OCI-LY3 (cell line): ENCODE results near the gene TMEM163.

Experiments used
- H2AFZ ChIP-seq: fragments of 200-600, 300-600 bp; shearing (Covaris generic); 2 replicates; pipeline ENCODE4 v1.6.0; 2014; ENCODE audit warnings: antibody characterized with exemption, low read depth, low read length
- H3K27ac ChIP-seq: fragments of 200-600, 300-600 bp; sonication (generic); 2 replicates; pipeline ENCODE4 v1.5.1; 2014; ENCODE audit warnings: mild to moderate bottlenecking, low read length, moderate library complexity, mixed read lengths
- H3K27me3 ChIP-seq: fragments of 200-600, 300-600 bp; sonication (generic); 2 replicates; pipeline ENCODE4 v1.6.1; 2014; ENCODE audit warnings: low read depth, low read length, mixed read lengths
- H3K36me3 ChIP-seq: fragments of 200-600, 300-600 bp; sonication (generic); replicated peaks from 2 replicates; pipeline ENCODE3; 2014; ENCODE audit warnings: low read depth, low read length, mixed read lengths
- H3K4me1 ChIP-seq: fragments of 300-600, 200-600 bp; sonication (generic); 2 replicates; pipeline ENCODE4 v1.6.1; 2014; ENCODE audit warnings: low read length, mixed read lengths
- H3K4me2 ChIP-seq: fragments of 200-600, 300-600 bp; sonication (generic); 2 replicates; pipeline ENCODE4 v1.6.1; 2014; ENCODE audit warnings: low read length, mixed read lengths
- H3K4me3 ChIP-seq: fragments of 300-600, 200-600 bp; sonication (generic); 2 replicates; pipeline ENCODE4 v1.5.1; 2014; ENCODE audit warnings: antibody characterized with exemption, mild to moderate bottlenecking, low read length, moderate library complexity
- H3K79me2 ChIP-seq: fragments of 300-600, 200-600 bp; shearing (Covaris generic); 2 replicates; pipeline ENCODE4 v1.6.1; 2014; ENCODE audit warnings: mild to moderate bottlenecking, low read length, mixed read lengths
- H3K9ac ChIP-seq: fragments of 300-600, 200-600 bp; shearing (Covaris generic); 2 replicates; pipeline ENCODE4 v1.6.0; 2014; ENCODE audit warnings: mild to moderate bottlenecking, low read length, moderate library complexity
- H3K9me3 ChIP-seq: fragments of 200-600, 300-600 bp; shearing (Covaris generic); 2 replicates; pipeline ENCODE4 v1.6.1; 2014; ENCODE audit warnings: low read length, mixed read lengths; ENCODE audit not compliant: insufficient read depth
- H4K20me1 ChIP-seq: fragments of 200-600, 300-600 bp; sonication (generic); 2 replicates; pipeline ENCODE4 v1.6.1; 2016; ENCODE audit warnings: low read length, mixed read lengths; ENCODE audit not compliant: insufficient read depth
- EZH2phosphoT487 ChIP-seq: fragments of 200-600 bp; shearing (Covaris generic); IDR thresholded peaks from 2 replicates; pipeline ENCODE4 v1.6.1; 2018; ENCODE audit warnings: antibody characterized with exemption, mixed run types, low read depth
- TF ChIP-seq, protein P1 (sequence below): fragments of 200-600, 300-600 bp; sonication (generic); IDR thresholded peaks from 2 replicates; pipeline ENCODE4 v1.5.1; 2014; ENCODE audit warnings: antibody characterized with exemption, low read length, low read depth

The TMEM163 gene

GRCh38 chr2:134668821-134669220, 50.0 kb downstream of the TMEM163 start:
- Histone ChIP-seq H3K79me2 (peaks cover 84% of the 10 kb centered on the region), H3K4me2 (no peak overlapping the region), H3K27ac (no peak overlapping the region), H3K9ac (no peak overlapping the region), H3K36me3 (no peaks in the 10 kb centered on the region), H4K20me1 (peaks cover 74% of the 10 kb centered on the region; the same call in 1 of the 2 replicates), H3K4me3 (no peak overlapping the region), H3K27me3 (no peaks in the 10 kb centered on the region), H3K9me3 (no peaks in the 10 kb centered on the region), H2AFZ (no peak overlapping the region), H3K4me1 (peaks cover 23% of the 10 kb centered on the region)
- TF ChIP-seq EZH2phosphoT487, result no peak
- TF ChIP-seq, protein P1, sequence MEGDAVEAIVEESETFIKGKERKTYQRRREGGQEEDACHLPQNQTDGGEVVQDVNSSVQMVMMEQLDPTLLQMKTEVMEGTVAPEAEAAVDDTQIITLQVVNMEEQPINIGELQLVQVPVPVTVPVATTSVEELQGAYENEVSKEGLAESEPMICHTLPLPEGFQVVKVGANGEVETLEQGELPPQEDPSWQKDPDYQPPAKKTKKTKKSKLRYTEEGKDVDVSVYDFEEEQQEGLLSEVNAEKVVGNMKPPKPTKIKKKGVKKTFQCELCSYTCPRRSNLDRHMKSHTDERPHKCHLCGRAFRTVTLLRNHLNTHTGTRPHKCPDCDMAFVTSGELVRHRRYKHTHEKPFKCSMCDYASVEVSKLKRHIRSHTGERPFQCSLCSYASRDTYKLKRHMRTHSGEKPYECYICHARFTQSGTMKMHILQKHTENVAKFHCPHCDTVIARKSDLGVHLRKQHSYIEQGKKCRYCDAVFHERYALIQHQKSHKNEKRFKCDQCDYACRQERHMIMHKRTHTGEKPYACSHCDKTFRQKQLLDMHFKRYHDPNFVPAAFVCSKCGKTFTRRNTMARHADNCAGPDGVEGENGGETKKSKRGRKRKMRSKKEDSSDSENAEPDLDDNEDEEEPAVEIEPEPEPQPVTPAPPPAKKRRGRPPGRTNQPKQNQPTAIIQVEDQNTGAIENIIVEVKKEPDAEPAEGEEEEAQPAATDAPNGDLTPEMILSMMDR, result no peak

GRCh38 chr2:134667541-134667940, 51.3 kb downstream of the TMEM163 start:
- Histone ChIP-seq H3K79me2 (peaks cover 83% of the 10 kb centered on the region), H2AFZ (no peak overlapping the region), H3K27me3 (no peaks in the 10 kb centered on the region), H3K4me2 (no peak overlapping the region), H4K20me1 (peaks cover 67% of the 10 kb centered on the region; the same call in 1 of the 2 replicates), H3K9ac (no peak overlapping the region), H3K9me3 (no peaks in the 10 kb centered on the region), H3K36me3 (no peaks in the 10 kb centered on the region), H3K4me3 (no peak overlapping the region), H3K27ac (no peak overlapping the region), H3K4me1 (peaks cover 23% of the 10 kb centered on the region)
- no peak for TF ChIP-seq EZH2phosphoT487
- TF ChIP-seq, protein P1, result no peak

GRCh38 chr2:134667081-134667480, 51.7 kb downstream of the TMEM163 start:
- Histone ChIP-seq H3K4me1 (peaks cover 23% of the 10 kb centered on the region), H3K27ac (no peak overlapping the region), H3K9ac (no peak overlapping the region), H4K20me1 (peaks cover 62% of the 10 kb centered on the region; the same call in 1 of the 2 replicates), H3K4me2 (peak overlapping the region; percentile 6; the same call in 1 of the 2 replicates), H2AFZ (no peak overlapping the region), H3K79me2 (peaks cover 79% of the 10 kb centered on the region), H3K4me3 (no peak overlapping the region), H3K36me3 (no peaks in the 10 kb centered on the region), H3K27me3 (no peaks in the 10 kb centered on the region), H3K9me3 (no peaks in the 10 kb centered on the region)
- TF ChIP-seq, protein P1, result no peak
- TF ChIP-seq EZH2phosphoT487, result no peak

GRCh38 chr2:134665727-134666506, 52.9 kb downstream of the TMEM163 start:
- no peaks in the 10 kb centered on the region for H3K27me3 ChIP-seq
- no peak overlapping the region for H2AFZ ChIP-seq
- peaks cover 76% of the 10 kb centered on the region for H3K79me2 ChIP-seq
- no peaks in the 10 kb centered on the region for H3K36me3 ChIP-seq
- peaks cover 50% of the 10 kb centered on the region; the same call in 1 of the 2 replicates for H4K20me1 ChIP-seq
- H3K4me1 ChIP-seq, result peaks cover 27% of the 10 kb centered on the region
- H3K4me2 ChIP-seq, result peak overlapping the region; percentile 18; the same call in 1 of the 2 replicates
- no peak overlapping the region for H3K9ac ChIP-seq
- peak overlapping the region; percentile 54; the same call in 1 of the 2 replicates for H3K27ac ChIP-seq
- no peaks in the 10 kb centered on the region for H3K9me3 ChIP-seq
- no peak overlapping the region for H3K4me3 ChIP-seq
- no peak for TF ChIP-seq EZH2phosphoT487
- TF ChIP-seq, protein P1, result no peak
